Measurements from ENCODE around the gene PGA4.
"Not testable (repeated sequence)": the region's sequence is repeated elsewhere in the genome, so short reads cannot be mapped to it uniquely, and the experiment has no call there.

Gene PGA4

GRCh38 chr11:61250796-61251765 is 28.9 kb downstream of the PGA4 start:
- not testable (repeated sequence) for H3K9ac ChIP-seq (ENCODE audit: low read depth, low read length); H3K4me1 ChIP-seq (ENCODE audit: control insufficient read depth, insufficient read depth, low read length); H3K27me3 ChIP-seq (ENCODE audit: control insufficient read depth, insufficient read depth, low read length); H3K27ac ChIP-seq (ENCODE audit: low read depth, low read length); H3K4me3 ChIP-seq (ENCODE audit: low read depth, low read length); H3K36me3 ChIP-seq (ENCODE audit: control insufficient read depth, insufficient read depth, low read length); H3K9me3 ChIP-seq (ENCODE audit: control insufficient read depth, insufficient read depth, low read length)

- not testable (repeated sequence) for H3K27ac ChIP-seq (ENCODE audit: low read depth, low read length); H3K27me3 ChIP-seq (ENCODE audit: control insufficient read depth, insufficient read depth, low read length)
Observed at GRCh38 chr11:61252332-61252731, 30.2 kb downstream of the PGA4 start.

GRCh38 chr11:61254403-61255025 is 32.4 kb downstream of the PGA4 start:
- Histone ChIP-seq H3K4me1 (ENCODE audit: control insufficient read depth, insufficient read depth, low read length) (no peaks in the 10 kb centered on the region), H3K9ac (ENCODE audit: low read depth, low read length) (no peak overlapping the region), H3K27ac (ENCODE audit: low read depth, low read length) (no peak overlapping the region), H3K4me3 (ENCODE audit: low read depth, low read length) (no peak overlapping the region), H3K27me3 (ENCODE audit: control insufficient read depth, insufficient read depth, low read length) (no peaks in the 10 kb centered on the region), H3K36me3 (ENCODE audit: control insufficient read depth, insufficient read depth, low read length) (peaks cover 21% of the 10 kb centered on the region), H3K9me3 (ENCODE audit: control insufficient read depth, insufficient read depth, low read length) (no peaks in the 10 kb centered on the region)

More at GRCh38 chr11:61252332-61252731, 30.2 kb downstream of the PGA4 start:
- not testable (repeated sequence) for H3K9ac ChIP-seq (ENCODE audit: low read depth, low read length); H3K4me1 ChIP-seq (ENCODE audit: control insufficient read depth, insufficient read depth, low read length); H3K9me3 ChIP-seq (ENCODE audit: control insufficient read depth, insufficient read depth, low read length); H3K36me3 ChIP-seq (ENCODE audit: control insufficient read depth, insufficient read depth, low read length); H3K4me3 ChIP-seq (ENCODE audit: low read depth, low read length)

- H3K4me1 ChIP-seq (ENCODE audit: control insufficient read depth, insufficient read depth, low read length): no peaks in the 10 kb centered on the region
- H3K36me3 ChIP-seq (ENCODE audit: control insufficient read depth, insufficient read depth, low read length): peaks cover 22% of the 10 kb centered on the region
- H3K4me3 ChIP-seq (ENCODE audit: low read depth, low read length): no peak overlapping the region
- H3K9me3 ChIP-seq (ENCODE audit: control insufficient read depth, insufficient read depth, low read length): no peaks in the 10 kb centered on the region
- no peaks in the 10 kb centered on the region for H3K27me3 ChIP-seq (ENCODE audit: control insufficient read depth, insufficient read depth, low read length)
- H3K27ac ChIP-seq (ENCODE audit: low read depth, low read length): no peak overlapping the region
- H3K9ac ChIP-seq (ENCODE audit: low read depth, low read length): no peak overlapping the region
Observed at GRCh38 chr11:61256710-61257482, 34.7 kb downstream of the PGA4 start.

GRCh38 chr11:61258546-61258945 is 36.4 kb downstream of the PGA4 start:
- Histone ChIP-seq H3K9me3 (ENCODE audit: control insufficient read depth, insufficient read depth, low read length) (no peaks in the 10 kb centered on the region), H3K4me3 (ENCODE audit: low read depth, low read length) (no peak overlapping the region), H3K36me3 (ENCODE audit: control insufficient read depth, insufficient read depth, low read length) (peaks cover 29% of the 10 kb centered on the region), H3K9ac (ENCODE audit: low read depth, low read length) (no peak overlapping the region), H3K27ac (ENCODE audit: low read depth, low read length) (no peak overlapping the region), H3K4me1 (ENCODE audit: control insufficient read depth, insufficient read depth, low read length) (no peaks in the 10 kb centered on the region), H3K27me3 (ENCODE audit: control insufficient read depth, insufficient read depth, low read length) (no peaks in the 10 kb centered on the region)

- no peaks in the 10 kb centered on the region for H3K4me1 ChIP-seq (ENCODE audit: control insufficient read depth, insufficient read depth, low read length)
- no peak overlapping the region for H3K4me3 ChIP-seq (ENCODE audit: low read depth, low read length)
- no peak overlapping the region for H3K9ac ChIP-seq (ENCODE audit: low read depth, low read length)
- peaks cover 31% of the 10 kb centered on the region for H3K36me3 ChIP-seq (ENCODE audit: control insufficient read depth, insufficient read depth, low read length)
- H3K9me3 ChIP-seq (ENCODE audit: control insufficient read depth, insufficient read depth, low read length): no peaks in the 10 kb centered on the region
- H3K27me3 ChIP-seq (ENCODE audit: control insufficient read depth, insufficient read depth, low read length): no peaks in the 10 kb centered on the region
- no peak overlapping the region for H3K27ac ChIP-seq (ENCODE audit: low read depth, low read length)
Observed at GRCh38 chr11:61259363-61259762, 37.2 kb downstream of the PGA4 start.

GRCh38 chr11:61264371-61264770 is 42.2 kb downstream of the PGA4 start:
- H3K27ac ChIP-seq (ENCODE audit: low read depth, low read length): no peak overlapping the region
- H3K4me3 ChIP-seq (ENCODE audit: low read depth, low read length): no peak overlapping the region
- no peaks in the 10 kb centered on the region for H3K9me3 ChIP-seq (ENCODE audit: control insufficient read depth, insufficient read depth, low read length)
- no peaks in the 10 kb centered on the region for H3K4me1 ChIP-seq (ENCODE audit: control insufficient read depth, insufficient read depth, low read length)
- no peaks in the 10 kb centered on the region for H3K27me3 ChIP-seq (ENCODE audit: control insufficient read depth, insufficient read depth, low read length)
- no peak overlapping the region for H3K9ac ChIP-seq (ENCODE audit: low read depth, low read length)
- H3K36me3 ChIP-seq (ENCODE audit: control insufficient read depth, insufficient read depth, low read length): peaks cover 12% of the 10 kb centered on the region

- Histone ChIP-seq H3K9ac (ENCODE audit: low read depth, low read length) (no peak overlapping the region), H3K36me3 (ENCODE audit: control insufficient read depth, insufficient read depth, low read length) (peaks cover 9% of the 10 kb centered on the region; the same call in 1 of the 2 replicates), H3K9me3 (ENCODE audit: control insufficient read depth, insufficient read depth, low read length) (no peaks in the 10 kb centered on the region)
Observed at GRCh38 chr11:61264795-61265194, 42.6 kb downstream of the PGA4 start.

GRCh38 chr11:61265357-61265756 is 43.2 kb downstream of the PGA4 start:
- Histone ChIP-seq H3K27ac (ENCODE audit: low read depth, low read length) (no peak overlapping the region), H3K36me3 (ENCODE audit: control insufficient read depth, insufficient read depth, low read length) (peaks cover 12% of the 10 kb centered on the region), H3K27me3 (ENCODE audit: control insufficient read depth, insufficient read depth, low read length) (no peaks in the 10 kb centered on the region), H3K4me1 (ENCODE audit: control insufficient read depth, insufficient read depth, low read length) (no peaks in the 10 kb centered on the region), H3K9me3 (ENCODE audit: control insufficient read depth, insufficient read depth, low read length) (no peaks in the 10 kb centered on the region), H3K9ac (ENCODE audit: low read depth, low read length) (no peak overlapping the region), H3K4me3 (ENCODE audit: low read depth, low read length) (no peak overlapping the region)

More at GRCh38 chr11:61264795-61265194, 42.6 kb downstream of the PGA4 start:
- H3K27me3 ChIP-seq (ENCODE audit: control insufficient read depth, insufficient read depth, low read length): no peaks in the 10 kb centered on the region
- H3K4me1 ChIP-seq (ENCODE audit: control insufficient read depth, insufficient read depth, low read length): no peaks in the 10 kb centered on the region
- H3K27ac ChIP-seq (ENCODE audit: low read depth, low read length): no peak overlapping the region
- no peak overlapping the region for H3K4me3 ChIP-seq (ENCODE audit: low read depth, low read length)

- H3K4me1 ChIP-seq (ENCODE audit: control insufficient read depth, insufficient read depth, low read length): no peaks in the 10 kb centered on the region
- H3K36me3 ChIP-seq (ENCODE audit: control insufficient read depth, insufficient read depth, low read length): peaks cover 21% of the 10 kb centered on the region
- H3K27me3 ChIP-seq (ENCODE audit: control insufficient read depth, insufficient read depth, low read length): no peaks in the 10 kb centered on the region
Observed at GRCh38 chr11:61266602-61267001, 44.5 kb downstream of the PGA4 start.

More at GRCh38 chr11:61266602-61267001, 44.5 kb downstream of the PGA4 start:
- no peaks in the 10 kb centered on the region for H3K9me3 ChIP-seq (ENCODE audit: control insufficient read depth, insufficient read depth, low read length)
- H3K4me3 ChIP-seq (ENCODE audit: low read depth, low read length): no peak overlapping the region
- no peak overlapping the region for H3K9ac ChIP-seq (ENCODE audit: low read depth, low read length)
- no peak overlapping the region for H3K27ac ChIP-seq (ENCODE audit: low read depth, low read length)
